HG03460 (cell line): ENCODE measurements around the gene HCST.

Experiments used
- ATAC-seq: cut with Tn5 transposase; IDR thresholded peaks from one replicate; pipeline ENCODE4 v1.9.1; 2021; ENCODE audit not compliant: unreplicated experiment

HCST gene

GRCh38 chr19:35935911-35936737 is 33.8 kb downstream of the HCST start, which contains the start of gene LRFN3:
LRFN3 (plus strand) TSS chr19:35936374; CDS start chr19:35939426, 3,052 bp downstream.
- ATAC-seq, result no peak

- no peak for ATAC-seq
These were observed 34.5 kb downstream of the HCST start for GRCh38 chr19:35936738-35937268.

- ATAC-seq, result no peak
These were observed 35.3 kb downstream of the HCST start for GRCh38 chr19:35937345-35938281.

- no peak for ATAC-seq
These were observed 36.2 kb downstream of the HCST start for GRCh38 chr19:35938282-35939224.

GRCh38 chr19:35939307-35940077 is 37.2 kb downstream of the HCST start:
- ATAC-seq, result no peak

GRCh38 chr19:35940078-35940775 is 37.9 kb downstream of the HCST start:
- no peak for ATAC-seq

- ATAC-seq, result no peak
These were observed 38.5 kb downstream of the HCST start for GRCh38 chr19:35940839-35941238.

- ATAC-seq, result no peak
These were observed 39.9 kb downstream of the HCST start for GRCh38 chr19:35942235-35942634.

- no peak for ATAC-seq
These were observed 41.3 kb downstream of the HCST start for GRCh38 chr19:35943321-35944301.

- ATAC-seq, result no peak
These were observed 42.2 kb downstream of the HCST start for GRCh38 chr19:35944556-35944955.

- ATAC-seq, result no peak
These were observed 42.9 kb downstream of the HCST start for GRCh38 chr19:35945121-35945790.

- ATAC-seq, result no peak
These were observed 43.9 kb downstream of the HCST start for GRCh38 chr19:35946203-35946602.

GRCh38 chr19:35949131-35949530 is 46.8 kb downstream of the HCST start:
- ATAC-seq, result no peak
